ENCODE results near the gene DAGLB.

DAGLB gene

GRCh38 chr7:6447581-6448199 lies at the start of gene DAGLB:
Gene DAGLB, minus strand, starts transcription at chr7:6447954. Its CDS starts 112 bp downstream, at chr7:6447842.
- H3K4me1 Mint-ChIP-seq: peaks cover 38% of the 10 kb centered on the region
- peak within 1 kb of the TSS; percentile 96 for H3K4me3 Mint-ChIP-seq
- H3K36me3 Mint-ChIP-seq: peaks cover 6% of the 10 kb centered on the region
- no peaks in the 10 kb centered on the region for H3K9me3 Mint-ChIP-seq
- H3K27ac Mint-ChIP-seq: peak within 1 kb of the TSS; percentile 96
- no peaks in the 10 kb centered on the region for H3K27me3 Mint-ChIP-seq

GRCh38 chr7:6497637-6497905 lies 49.8 kb upstream of the DAGLB start:
- Mint-ChIP-seq H3K9me3 (no peaks in the 10 kb centered on the region), H3K36me3 (no peaks in the 10 kb centered on the region), H3K4me1 (no peaks in the 10 kb centered on the region), H3K27ac (no peak overlapping the region), H3K4me3 (no peak overlapping the region), H3K27me3 (no peaks in the 10 kb centered on the region)

- H3K27ac Mint-ChIP-seq: no peak overlapping the region
- no peaks in the 10 kb centered on the region for H3K9me3 Mint-ChIP-seq
- H3K36me3 Mint-ChIP-seq: no peaks in the 10 kb centered on the region
- no peaks in the 10 kb centered on the region for H3K27me3 Mint-ChIP-seq
- H3K4me3 Mint-ChIP-seq: no peak overlapping the region
- no peaks in the 10 kb centered on the region for H3K4me1 Mint-ChIP-seq
Observed at GRCh38 chr7:6496842-6497636, 49.3 kb upstream of the DAGLB start.

GRCh38 chr7:6495597-6496262 lies 48.0 kb upstream of the DAGLB start:
- no peak overlapping the region for H3K27ac Mint-ChIP-seq
- H3K9me3 Mint-ChIP-seq: no peaks in the 10 kb centered on the region
- no peaks in the 10 kb centered on the region for H3K4me1 Mint-ChIP-seq
- no peak overlapping the region for H3K4me3 Mint-ChIP-seq
- H3K36me3 Mint-ChIP-seq: no peaks in the 10 kb centered on the region
- H3K27me3 Mint-ChIP-seq: no peaks in the 10 kb centered on the region

- Mint-ChIP-seq H3K9me3 (no peaks in the 10 kb centered on the region), H3K36me3 (no peaks in the 10 kb centered on the region), H3K27me3 (no peaks in the 10 kb centered on the region), H3K4me1 (no peaks in the 10 kb centered on the region), H3K4me3 (no peak overlapping the region), H3K27ac (no peak overlapping the region)
Observed at GRCh38 chr7:6494365-6494764, 46.6 kb upstream of the DAGLB start.

- no peaks in the 10 kb centered on the region for H3K27me3 Mint-ChIP-seq
- no peak overlapping the region for H3K4me3 Mint-ChIP-seq
- no peak overlapping the region for H3K27ac Mint-ChIP-seq
- H3K9me3 Mint-ChIP-seq: no peaks in the 10 kb centered on the region
- no peaks in the 10 kb centered on the region for H3K4me1 Mint-ChIP-seq
- no peaks in the 10 kb centered on the region for H3K36me3 Mint-ChIP-seq
Observed at GRCh38 chr7:6491194-6491593, 43.4 kb upstream of the DAGLB start.

- peaks cover 3% of the 10 kb centered on the region for H3K4me1 Mint-ChIP-seq
Observed at GRCh38 chr7:6489612-6490011, 41.9 kb upstream of the DAGLB start.

GRCh38 chr7:6487184-6487545 lies 39.4 kb upstream of the DAGLB start:
- Mint-ChIP-seq H3K4me1 (peaks cover 14% of the 10 kb centered on the region), H3K9me3 (no peaks in the 10 kb centered on the region), H3K36me3 (no peaks in the 10 kb centered on the region), H3K27me3 (no peaks in the 10 kb centered on the region), H3K27ac (no peak overlapping the region), H3K4me3 (no peak overlapping the region)

More at GRCh38 chr7:6489612-6490011, 41.9 kb upstream of the DAGLB start:
- H3K9me3 Mint-ChIP-seq: no peaks in the 10 kb centered on the region
- no peak overlapping the region for H3K4me3 Mint-ChIP-seq
- H3K27ac Mint-ChIP-seq: no peak overlapping the region
- no peaks in the 10 kb centered on the region for H3K27me3 Mint-ChIP-seq
- H3K36me3 Mint-ChIP-seq: no peaks in the 10 kb centered on the region

- H3K4me1 Mint-ChIP-seq: peaks cover 17% of the 10 kb centered on the region
- no peaks in the 10 kb centered on the region for H3K9me3 Mint-ChIP-seq
- H3K27ac Mint-ChIP-seq: no peak overlapping the region
Observed at GRCh38 chr7:6486438-6487183, 38.9 kb upstream of the DAGLB start.

GRCh38 chr7:6482743-6483119 lies 35.0 kb upstream of the DAGLB start:
- Mint-ChIP-seq H3K4me3 (peak overlapping the region; percentile 97), H3K4me1 (peaks cover 52% of the 10 kb centered on the region), H3K9me3 (no peaks in the 10 kb centered on the region), H3K36me3 (no peaks in the 10 kb centered on the region), H3K27me3 (no peaks in the 10 kb centered on the region), H3K27ac (peak overlapping the region; percentile 90)

More at GRCh38 chr7:6486438-6487183, 38.9 kb upstream of the DAGLB start:
- H3K27me3 Mint-ChIP-seq: no peaks in the 10 kb centered on the region
- H3K36me3 Mint-ChIP-seq: no peaks in the 10 kb centered on the region
- no peak overlapping the region for H3K4me3 Mint-ChIP-seq

- H3K27ac Mint-ChIP-seq: no peak overlapping the region
- H3K4me3 Mint-ChIP-seq: peak overlapping the region; percentile 97
- peaks cover 57% of the 10 kb centered on the region for H3K4me1 Mint-ChIP-seq
- no peaks in the 10 kb centered on the region for H3K27me3 Mint-ChIP-seq
- no peaks in the 10 kb centered on the region for H3K9me3 Mint-ChIP-seq
- no peaks in the 10 kb centered on the region for H3K36me3 Mint-ChIP-seq
Observed at GRCh38 chr7:6482307-6482706, 34.6 kb upstream of the DAGLB start.

GRCh38 chr7:6481445-6481844 lies 33.7 kb upstream of the DAGLB start:
- no peaks in the 10 kb centered on the region for H3K27me3 Mint-ChIP-seq
- H3K36me3 Mint-ChIP-seq: no peaks in the 10 kb centered on the region
- H3K27ac Mint-ChIP-seq: peak overlapping the region; percentile 41
- H3K4me1 Mint-ChIP-seq: peaks cover 65% of the 10 kb centered on the region
- peak overlapping the region; percentile 52 for H3K4me3 Mint-ChIP-seq
- no peaks in the 10 kb centered on the region for H3K9me3 Mint-ChIP-seq

- Mint-ChIP-seq H3K4me1 (peaks cover 75% of the 10 kb centered on the region), H3K27me3 (no peaks in the 10 kb centered on the region), H3K36me3 (no peaks in the 10 kb centered on the region), H3K9me3 (no peaks in the 10 kb centered on the region), H3K4me3 (peak overlapping the region; percentile 21), H3K27ac (peak overlapping the region; percentile 51)
Observed at GRCh38 chr7:6480323-6480660, 32.5 kb upstream of the DAGLB start.

- peak overlapping the region; percentile 42 for H3K4me3 Mint-ChIP-seq
- no peak overlapping the region for H3K27ac Mint-ChIP-seq
- no peaks in the 10 kb centered on the region for H3K36me3 Mint-ChIP-seq
- peaks cover 76% of the 10 kb centered on the region for H3K4me1 Mint-ChIP-seq
- no peaks in the 10 kb centered on the region for H3K9me3 Mint-ChIP-seq
- no peaks in the 10 kb centered on the region for H3K27me3 Mint-ChIP-seq
Observed at GRCh38 chr7:6479067-6479466, 31.3 kb upstream of the DAGLB start.

GRCh38 chr7:6478186-6478585 lies 30.4 kb upstream of the DAGLB start:
- no peaks in the 10 kb centered on the region for H3K9me3 Mint-ChIP-seq
- peaks cover 78% of the 10 kb centered on the region for H3K4me1 Mint-ChIP-seq
- H3K4me3 Mint-ChIP-seq: no peak overlapping the region
- peak overlapping the region; percentile 35 for H3K27ac Mint-ChIP-seq
- no peaks in the 10 kb centered on the region for H3K27me3 Mint-ChIP-seq
- H3K36me3 Mint-ChIP-seq: no peaks in the 10 kb centered on the region

- no peaks in the 10 kb centered on the region for H3K36me3 Mint-ChIP-seq
- no peak overlapping the region for H3K4me3 Mint-ChIP-seq
- no peaks in the 10 kb centered on the region for H3K9me3 Mint-ChIP-seq
- peaks cover 72% of the 10 kb centered on the region for H3K4me1 Mint-ChIP-seq
- H3K27ac Mint-ChIP-seq: peak overlapping the region; percentile 11
- H3K27me3 Mint-ChIP-seq: no peaks in the 10 kb centered on the region
Observed at GRCh38 chr7:6477318-6477660, 29.5 kb upstream of the DAGLB start.
